ENCODE data around the gene REV3L. TPM values are rescaled to one million over a fixed set of nuclear protein-coding genes. Genes with fewer than 3 reads are reported as not detected.

REV3L gene
- total and polyA plus RNA-seq, 2 donors (not counting 1 experiment from before 2014, with no cell fraction given), result 4.7 to 37.9 TPM

- no peak overlapping the region for H3K27ac ChIP-seq (ENCODE audit: low read length in 2 of 2)
- H4K20me1 ChIP-seq (ENCODE audit: control insufficient read depth, insufficient read depth, low read length, poor library complexity, severe bottlenecking), result no peaks in the 10 kb centered on the region
- intact Hi-C loops (cut with micrococcal nuclease), result loop anchor here (10.0 kb wide), 1 partner anchor 1302 kb away; the partner anchor contains the start of gene CDC40
- H3K27me3 ChIP-seq (replicated peaks in 1 of 4; ENCODE audit: control extremely low read depth in 1 of 4, control insufficient read depth in 3 of 4, insufficient read depth in 4 of 4, low read length in 3 of 4), result no peaks in the 10 kb centered on the region
- TF ChIP-seq EZH2 (IDR thresholded peaks at IDR 0.05; ENCODE audit: borderline replicate concordance, insufficient read depth, low read depth, low read length, poor library complexity, severe bottlenecking) (no peak), CTCF (IDR thresholded peaks at IDR 0.05) (no peak)
- H2AFZ ChIP-seq (ENCODE audit: insufficient read depth, low read depth, low read length, poor library complexity, severe bottlenecking), result no peak overlapping the region
- H3K4me1 ChIP-seq (ENCODE audit: control insufficient read depth in 2 of 2, insufficient read depth in 2 of 2, low read length in 2 of 2), result peaks cover 10 to 14% of the 10 kb centered on the region in 2 donors
- Mint-ChIP-seq H3K27me3 (no peaks in the 10 kb centered on the region), H3K9me3 (ENCODE audit: insufficient read depth) (no peaks in the 10 kb centered on the region), H3K4me3 (no peak overlapping the region), H3K27ac (peak overlapping the region; percentile 46), H3K4me1 (peaks cover 37% of the 10 kb centered on the region)
- WGBS (ENCODE audit: insufficient coverage), result 100% methylated on average over 2 of the region's 2 CpGs
- H3K36me3 ChIP-seq (replicated peaks in 1 of 2; ENCODE audit: control extremely low read depth in 1 of 2, control insufficient read depth in 1 of 2, extremely low read depth in 1 of 2, insufficient read depth in 2 of 2, low read length in 1 of 2), result no peaks in the 10 kb centered on the region
- DNase-seq (no peak), ATAC-seq (ENCODE audit: low read depth) (no peak)
- H3K4me2 ChIP-seq (replicated peaks; ENCODE audit: low read depth, low read length, poor library complexity, severe bottlenecking), result no peak overlapping the region
- POLR2A ChIA-PET, result interaction anchor here (1.6 kb wide), 1 partner anchor 89 kb away, joined by 3 read pairs; no protein-coding TSS in a partner anchor
- H3K79me2 ChIP-seq (ENCODE audit: control insufficient read depth, insufficient read depth, low read length), result peaks cover 64% of the 10 kb centered on the region
- no peaks in the 10 kb centered on the region for H3K9me3 ChIP-seq (ENCODE audit: control extremely low read depth in 1 of 3, control insufficient read depth in 2 of 3, insufficient read depth in 1 of 3, low read length in 2 of 3)
- CTCF ChIA-PET, result interaction anchor here (1.1 to 1.5 kb wide), 2 partner anchors 8 to 227 kb away, joined by 3 to 7 read pairs; a partner anchor contains a TSS
- H3K9ac ChIP-seq (ENCODE audit: low read length), result no peak overlapping the region
- H3K4me3 ChIP-seq (ENCODE audit: control extremely low read depth in 1 of 5, extremely low read depth in 1 of 5, insufficient read depth in 1 of 5, low read depth in 2 of 5, low read length in 4 of 5), result no peak overlapping the region
Measured at GRCh38 chr6:111486475-111486874, 3.5 kb upstream of the REV3L start.

- Mint-ChIP-seq H3K9me3 (ENCODE audit: insufficient read depth) (no peaks in the 10 kb centered on the region), H3K27ac (peak overlapping the region; percentile 43), H3K4me3 (no peak overlapping the region), H3K4me1 (peaks cover 44% of the 10 kb centered on the region), H3K27me3 (no peaks in the 10 kb centered on the region)
- H3K9me3 ChIP-seq (ENCODE audit: control extremely low read depth in 1 of 3, control insufficient read depth in 2 of 3, insufficient read depth in 1 of 3, low read length in 2 of 3), result no peaks in the 10 kb centered on the region
- DNase-seq (no peak), ATAC-seq (ENCODE audit: low read depth) (no peak)
- peaks cover 16 to 18% of the 10 kb centered on the region in 2 donors for H3K4me1 ChIP-seq (ENCODE audit: control insufficient read depth in 2 of 2, insufficient read depth in 2 of 2, low read length in 2 of 2)
- H3K27ac ChIP-seq (ENCODE audit: low read length in 2 of 2), result no peak overlapping the region
- H3K4me2 ChIP-seq (replicated peaks; ENCODE audit: low read depth, low read length, poor library complexity, severe bottlenecking), result no peak overlapping the region
- H2AFZ ChIP-seq (ENCODE audit: insufficient read depth, low read depth, low read length, poor library complexity, severe bottlenecking), result no peak overlapping the region
- ChIA-PET POLR2A (interaction anchor here (0.6 kb wide), 1 partner anchor 395 kb away, joined by 3 read pairs; no protein-coding TSS in a partner anchor), CTCF (interaction anchor here (1.0 to 3.4 kb wide), 4 partner anchors 82 to 226 kb away, joined by 3 to 26 read pairs (median 6); partner anchors contain the start of gene TRAF3IP2)
- H3K4me3 ChIP-seq (ENCODE audit: control extremely low read depth in 1 of 5, extremely low read depth in 1 of 5, insufficient read depth in 1 of 5, low read depth in 2 of 5, low read length in 4 of 5), result no peak overlapping the region
- WGBS (ENCODE audit: insufficient coverage), result no CpG with 5 or more reads among the region's 1 CpG
- H3K79me2 ChIP-seq (ENCODE audit: control insufficient read depth, insufficient read depth, low read length), result peaks cover 75% of the 10 kb centered on the region
- no peak overlapping the region for H3K9ac ChIP-seq (ENCODE audit: low read length)
- intact Hi-C loops (cut with micrococcal nuclease), result loop anchor here (10.0 kb wide), 1 partner anchor 1301 kb away; the partner anchor contains the start of gene CDC40
- H3K27me3 ChIP-seq (replicated peaks in 1 of 4; ENCODE audit: control extremely low read depth in 1 of 4, control insufficient read depth in 3 of 4, insufficient read depth in 4 of 4, low read length in 3 of 4), result no peaks in the 10 kb centered on the region
- TF ChIP-seq CTCF (IDR thresholded peaks at IDR 0.05) (no peak), EZH2 (IDR thresholded peaks at IDR 0.05; ENCODE audit: borderline replicate concordance, insufficient read depth, low read depth, low read length, poor library complexity, severe bottlenecking) (no peak)
- no peaks in the 10 kb centered on the region for H3K36me3 ChIP-seq (replicated peaks in 1 of 2; ENCODE audit: control extremely low read depth in 1 of 2, control insufficient read depth in 1 of 2, extremely low read depth in 1 of 2, insufficient read depth in 2 of 2, low read length in 1 of 2)
- H4K20me1 ChIP-seq (ENCODE audit: control insufficient read depth, insufficient read depth, low read length, poor library complexity, severe bottlenecking), result no peaks in the 10 kb centered on the region
Measured at GRCh38 chr6:111485342-111485741, 2.3 kb upstream of the REV3L start.
